SK-N-MC (cell line): ENCODE results near the gene DZIP1L.

Experiments
- EZH2 ChIP-seq: fragments of 200-600 bp; sonication (generic); IDR thresholded peaks from one replicate; pipeline ENCODE4 v1.6.1; 2017; ENCODE audit warnings: antibody characterized with exemption
- POLR2AphosphoS5 ChIP-seq: IDR thresholded peaks from 2 replicates; pipeline ENCODE4 v1.6.1; 2012; ENCODE audit warnings: mild to moderate bottlenecking, low read depth, low read length, borderline replicate concordance

GRCh38 chr3:138036572-138036971, 78.8 kb downstream of the DZIP1L start:
- TF ChIP-seq EZH2 (no peak), POLR2AphosphoS5 (no peak)
